HG03280 (cell line): ENCODE results near the gene CPLANE2.
A peak's percentile ranks its signal among the peaks of the same experiment; 100 is the strongest.
"Not testable (repeated sequence)": the region's sequence is repeated elsewhere in the genome, so short reads cannot be mapped to it uniquely, and the experiment has no call there.

ENCODE experiments used
- ATAC-seq: cut with Tn5 transposase; IDR thresholded peaks from one replicate; pipeline ENCODE4 v1.9.1; 2021; ENCODE audit warnings: mild to moderate bottlenecking, moderate library complexity; ENCODE audit not compliant: unreplicated experiment

The CPLANE2 gene

GRCh38 chr1:16249596-16250241 lies 12.7 kb upstream of the CPLANE2 start:
- no peak for ATAC-seq

GRCh38 chr1:16248603-16249516 lies 11.9 kb upstream of the CPLANE2 start:
- no peak for ATAC-seq

DNA sequence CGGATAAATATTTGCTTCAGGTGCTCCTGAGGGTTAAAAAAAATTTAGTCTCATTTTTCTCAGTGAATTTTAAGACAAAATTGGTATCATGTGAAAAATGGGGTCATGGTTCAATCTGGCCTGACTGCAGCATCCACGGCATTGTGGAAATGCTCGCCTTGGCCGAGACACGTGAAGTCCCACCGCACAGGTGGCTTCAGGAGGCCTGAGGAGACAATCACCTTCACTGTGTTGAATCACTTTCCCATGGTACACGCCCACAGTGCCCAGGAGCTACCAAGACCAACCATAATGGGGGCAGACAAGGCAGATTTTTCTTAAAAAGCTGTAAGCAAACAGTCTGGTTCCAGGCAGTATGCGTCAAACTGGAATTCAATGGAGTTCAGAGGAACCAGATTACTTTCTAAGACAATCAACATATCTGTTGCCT lies 11.0 kb upstream of the CPLANE2 start:
- ATAC-seq = no peak

DNA sequence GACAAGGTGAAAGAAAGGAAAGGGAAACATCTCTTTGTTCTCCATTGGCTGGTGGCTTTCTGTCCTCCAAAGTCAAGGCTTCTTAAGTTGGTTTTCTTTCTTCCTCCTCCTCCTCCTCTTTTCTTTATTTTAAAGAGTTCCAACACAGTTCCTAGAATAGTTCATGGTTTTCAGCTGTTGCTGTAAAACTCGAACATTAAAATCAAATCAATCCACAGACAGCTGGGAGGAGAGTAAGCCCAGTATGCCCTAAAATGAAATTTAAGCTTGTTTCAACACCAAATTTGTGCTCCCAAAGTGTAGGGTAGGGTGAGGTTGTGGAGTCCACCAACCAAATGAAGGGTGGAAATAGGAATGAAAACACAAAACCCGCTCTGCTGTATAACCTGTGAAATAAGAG lies 10.5 kb upstream of the CPLANE2 start:
- no peak for ATAC-seq

DNA sequence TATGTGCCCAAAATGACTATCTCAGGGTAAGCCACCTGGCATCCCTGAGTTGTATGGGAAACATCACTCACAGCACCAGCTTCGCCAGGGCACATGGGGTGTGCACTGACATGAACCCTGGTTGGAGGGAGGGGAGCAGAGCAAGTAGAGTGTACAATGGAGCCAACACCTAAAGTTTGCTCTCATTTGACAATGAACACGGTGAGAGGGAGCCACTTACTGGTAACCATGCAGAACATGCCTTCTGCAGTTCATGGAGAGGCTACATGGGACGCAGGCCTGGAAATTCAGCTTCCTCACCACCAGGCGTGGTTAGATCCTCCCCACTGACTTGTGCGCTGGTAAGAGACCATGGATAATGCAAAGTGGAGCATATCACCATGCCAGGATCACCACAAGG lies 10.0 kb upstream of the CPLANE2 start:
- no peak for ATAC-seq

DNA sequence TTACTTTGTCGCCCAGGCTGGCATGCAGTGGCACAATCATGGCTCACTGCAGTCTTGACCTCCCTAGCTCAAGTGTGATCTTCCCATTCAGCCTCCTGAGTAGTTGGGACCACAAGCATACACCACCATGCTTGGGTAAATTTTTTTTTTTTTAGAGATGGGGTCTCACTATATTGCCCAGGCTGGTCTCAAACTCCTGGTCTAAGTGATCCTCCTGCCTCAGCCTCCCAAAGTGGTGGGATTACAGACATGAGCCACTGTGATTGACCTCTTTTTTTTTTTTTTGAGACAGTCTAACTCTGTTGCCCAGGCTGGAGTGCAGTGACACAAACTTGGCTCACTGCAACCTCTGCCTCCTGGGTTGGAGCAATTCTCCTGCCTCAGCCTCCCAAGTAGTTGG lies 9.3 kb upstream of the CPLANE2 start:
- not testable (repeated sequence) for ATAC-seq

GRCh38 chr1:16245476-16246196 lies 8.7 kb upstream of the CPLANE2 start:
- ATAC-seq = no peak

DNA sequence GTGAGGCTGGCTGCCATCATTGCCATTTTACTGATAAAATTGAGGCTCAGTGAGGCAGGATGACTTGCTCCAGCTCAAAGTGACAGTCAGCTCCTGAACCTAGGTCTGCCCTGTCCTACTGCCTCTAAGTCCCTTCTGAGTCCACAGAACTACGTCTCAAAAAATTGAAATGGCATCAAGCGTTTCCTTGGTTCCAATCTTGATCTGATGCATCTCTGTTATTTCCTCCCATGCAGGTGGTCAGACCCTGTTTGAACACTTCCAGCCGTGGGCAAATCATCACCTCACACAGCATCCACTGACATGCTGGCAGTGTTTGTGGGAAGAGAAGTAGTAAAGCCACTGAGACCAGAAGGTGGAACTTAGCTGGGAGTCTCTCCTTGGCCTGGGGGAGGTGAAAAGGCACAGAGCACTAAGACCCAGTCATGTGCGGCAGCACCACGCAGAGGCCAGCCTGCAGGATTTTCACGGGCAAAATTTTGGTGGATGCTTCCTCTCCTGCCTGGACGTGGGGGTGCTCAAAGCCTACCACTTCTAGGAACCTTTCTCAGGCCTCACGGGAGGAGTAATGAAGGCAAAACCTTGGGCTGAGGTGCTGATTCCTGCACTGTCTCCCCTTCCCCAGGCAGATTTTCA lies 7.8 kb upstream of the CPLANE2 start:
- no peak for ATAC-seq

DNA sequence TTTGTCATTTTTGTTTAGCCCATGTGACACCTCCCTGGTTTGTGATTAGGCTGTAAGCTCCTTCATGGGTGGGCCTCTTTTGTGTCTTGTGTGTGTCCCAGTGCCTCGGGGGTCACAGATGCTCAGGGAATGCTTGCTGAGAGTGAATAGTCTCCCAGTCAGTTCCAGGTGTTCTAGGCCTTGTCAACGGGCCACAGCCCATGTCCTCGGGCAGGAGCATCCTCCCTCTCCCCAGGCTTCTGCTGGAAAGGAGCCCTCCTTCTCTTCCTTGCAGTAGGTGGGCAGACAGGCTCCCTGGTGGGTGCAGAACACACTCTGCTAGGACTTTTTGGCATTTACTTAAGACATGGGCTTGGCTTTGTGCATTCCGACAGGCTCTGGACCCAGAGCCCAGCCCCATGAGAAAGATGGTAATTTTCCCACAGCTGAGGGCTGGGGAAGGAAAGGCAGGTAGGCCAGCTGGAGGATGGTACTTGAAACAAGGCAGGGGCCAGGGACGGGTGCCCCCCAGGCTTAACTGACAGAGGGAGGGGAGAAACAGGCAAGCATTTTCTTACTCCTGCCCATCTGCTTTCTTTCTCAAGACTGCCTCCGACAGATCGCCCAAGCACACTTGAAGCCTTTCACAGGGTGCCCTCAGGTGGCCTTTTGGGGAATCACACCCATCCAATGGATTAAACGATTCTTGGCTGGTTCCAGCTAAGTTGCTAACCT lies 7.1 kb upstream of the CPLANE2 start:
- no peak for ATAC-seq

- ATAC-seq = no peak
Observed at GRCh38 chr1:16243215-16243610, 6.2 kb upstream of the CPLANE2 start.

DNA sequence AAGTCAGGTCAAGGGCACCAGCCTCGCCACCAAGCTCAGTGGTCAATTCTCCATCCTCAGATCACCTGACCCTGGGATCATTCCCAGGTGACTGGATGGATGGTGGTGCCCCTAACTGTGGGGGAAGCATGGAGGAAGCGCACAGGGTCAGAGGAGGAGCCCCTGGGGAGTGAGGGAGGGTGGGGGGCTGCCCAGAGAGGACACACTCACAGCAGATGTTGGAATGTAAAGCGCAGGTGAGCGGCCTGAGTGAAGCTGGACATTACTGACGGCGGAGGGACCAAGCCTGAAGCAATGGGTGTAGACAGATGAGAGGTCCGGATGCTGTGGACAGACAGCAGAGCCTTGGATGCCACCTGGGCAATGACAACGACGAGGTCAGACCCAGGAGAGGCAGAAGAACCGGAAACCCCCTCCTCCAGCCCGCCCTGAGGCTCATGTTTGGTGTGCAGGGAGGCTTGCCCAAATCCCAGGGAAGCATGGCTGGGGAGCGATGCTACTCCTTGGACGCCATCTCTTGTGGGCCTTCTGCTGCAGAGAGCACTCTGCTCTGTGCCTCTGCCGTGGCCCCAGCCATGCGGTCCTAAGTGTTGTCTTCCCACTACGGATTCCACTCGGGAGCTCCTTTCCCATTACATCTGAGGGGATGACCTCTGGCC lies 5.7 kb upstream of the CPLANE2 start:
- ATAC-seq = no peak

GRCh38 chr1:16241221-16241708 lies 4.3 kb upstream of the CPLANE2 start:
- ATAC-seq = no peak

- ATAC-seq = no peak
Observed at GRCh38 chr1:16239972-16240491, 3.0 kb upstream of the CPLANE2 start.

DNA sequence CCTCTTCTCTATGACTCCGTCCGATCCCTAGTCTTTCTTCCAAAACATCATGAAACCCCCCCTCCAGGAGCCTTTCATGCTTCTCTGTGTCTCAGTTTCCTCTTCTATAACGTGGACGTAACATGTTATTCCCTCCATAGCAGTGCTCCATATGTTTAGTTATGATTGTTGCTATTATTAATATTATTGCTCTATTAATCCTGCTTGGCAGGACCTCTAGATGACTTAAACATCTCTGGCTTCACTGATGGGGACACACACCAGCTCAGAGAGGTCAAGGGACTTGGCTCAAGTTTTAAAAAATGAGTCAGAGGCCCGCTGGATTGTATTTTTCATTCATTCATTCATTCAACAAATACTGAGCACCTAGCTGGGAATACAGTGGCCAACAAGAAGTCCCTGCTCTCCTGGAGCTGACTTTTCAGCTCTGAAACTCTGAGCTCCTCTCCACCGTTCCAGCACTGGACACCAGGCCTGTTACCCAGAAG lies 404 bp upstream of the CPLANE2 start:
- no peak for ATAC-seq

GRCh38 chr1:16235944-16236510 lies 956 bp downstream of the CPLANE2 start:
- ATAC-seq = peak; percentile 38

DNA sequence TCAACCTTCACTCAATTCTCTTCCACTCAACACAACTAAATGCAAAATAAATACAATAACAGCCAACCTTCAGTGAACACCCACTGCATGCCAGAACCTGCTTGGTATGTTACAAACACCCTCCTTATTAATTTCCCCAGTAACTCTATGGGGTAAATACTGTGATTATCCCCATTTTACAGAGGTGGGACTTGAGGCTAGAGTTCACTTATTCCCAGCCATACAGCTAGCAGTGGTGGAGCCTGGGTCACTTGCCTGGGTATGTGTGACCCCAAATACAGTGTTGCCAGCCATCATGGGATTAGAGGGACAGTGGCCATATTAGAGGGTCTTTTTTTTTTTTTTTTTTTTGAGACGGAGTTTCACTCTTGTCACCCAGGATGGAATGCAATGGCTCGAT lies 1.6 kb downstream of the CPLANE2 start:
- no peak for ATAC-seq

GRCh38 chr1:16233431-16233830 lies 3.6 kb downstream of the CPLANE2 start:
- no peak for ATAC-seq

DNA sequence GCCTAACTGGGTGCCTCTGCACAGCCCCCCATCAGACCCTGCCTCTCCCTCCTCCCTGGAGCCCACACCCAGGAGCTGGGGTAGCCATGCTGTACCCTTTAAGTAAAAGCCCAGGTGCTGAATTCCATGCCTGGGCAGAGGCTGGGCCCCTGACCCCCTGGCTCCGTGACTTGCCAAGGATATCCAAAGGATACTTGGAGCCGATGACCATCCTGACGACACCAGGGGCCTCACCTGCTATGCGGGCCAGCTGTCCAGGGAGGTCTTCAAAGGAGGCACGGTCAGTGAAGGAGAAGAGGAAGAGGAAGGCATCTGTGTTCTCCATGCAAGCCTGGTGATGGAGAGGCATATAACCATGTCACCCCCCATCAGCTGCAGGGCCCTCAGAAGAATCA lies 4.7 kb downstream of the CPLANE2 start:
- no peak for ATAC-seq
